B cell (primary cell): ENCODE measurements around the gene ANKRD34A. TPM values are rescaled to one million over a fixed set of nuclear protein-coding genes. Genes with fewer than 3 reads are reported as not detected.

ENCODE experiments used
- ATAC-seq: fragments of 200-7000 bp; cut with Tn5 transposase; one replicate; pipeline ENCODE4 v1.10.0; 2021; ENCODE audit warnings: low read depth, mild to moderate bottlenecking, moderate number of reproducible peaks, moderate library complexity
- CTCF ChIA-PET: fragments of 350-600 bp; sonication (Branson Sonifier 250); formaldehyde crosslinking; loops from one replicate; lab custom pipeline; 2021; ENCODE audit warnings: antibody characterized with exemption, inconsistent platforms; lab: Charles Lee
- POLR2A ChIA-PET: fragments of 350-600 bp; sonication (Branson Sonifier 250); formaldehyde crosslinking; loops from one replicate; lab custom pipeline; 2021; ENCODE audit warnings: antibody characterized with exemption; lab: Charles Lee
- DNase-seq: peaks from one replicate; pipeline ENCODE4 v3.0.0; 2013
- H2AFZ ChIP-seq: 2 replicates; pipeline ENCODE4 v1.6.1; 2012; ENCODE audit warnings: mild to moderate bottlenecking, low read depth, low read length; ENCODE audit not compliant: insufficient read depth, poor library complexity, severe bottlenecking
- H3K27ac ChIP-seq, 2 donors: 1 replicate in 1 of 2; 2 replicates in 1 of 2; pipeline ENCODE4 v1.5.1; 2012 to 2013; ENCODE audit warnings: low read length in 2 of 2, mild to moderate bottlenecking in 2 of 2, moderate library complexity in 1 of 2
- H3K27me3 ChIP-seq, 4 experiments: fragments of 200-600 bp in 1 of 4; sonication (generic) in 1 of 4; replicated peaks in 1 of 4; 1 replicate in 2 of 4; 2 replicates in 2 of 4; pipeline versions ENCODE4 v1.6.1 to v1.7.0; 2013 to 2016; ENCODE audit warnings: low read length in 3 of 4, mild to moderate bottlenecking in 2 of 4, mixed read lengths in 1 of 4, moderate library complexity in 1 of 4; ENCODE audit not compliant: insufficient read depth in 4 of 4, control insufficient read depth in 3 of 4; ENCODE audit errors: control extremely low read depth in 1 of 4
- H3K36me3 ChIP-seq, 2 experiments: replicated peaks in 1 of 2; 1 replicate in 1 of 2; 2 replicates in 1 of 2; pipeline versions ENCODE4 v1.6.1 to v1.7.1; 2013; ENCODE audit warnings: low read length in 1 of 2; ENCODE audit not compliant: insufficient read depth in 2 of 2, control insufficient read depth in 1 of 2; ENCODE audit errors: control extremely low read depth in 1 of 2, extremely low read depth in 1 of 2
- H3K4me1 ChIP-seq, 2 donors: fragments of 200-600 bp in 1 of 2; sonication (generic) in 1 of 2; 1 replicate in 1 of 2; 2 replicates in 1 of 2; pipeline versions ENCODE4 v1.5.1 to v1.6.1; 2013 to 2017; ENCODE audit warnings: low read length in 2 of 2; ENCODE audit not compliant: control insufficient read depth in 2 of 2, insufficient read depth in 2 of 2
- H3K4me2 ChIP-seq: replicated peaks from 2 replicates; pipeline ENCODE3; 2012; ENCODE audit warnings: mild to moderate bottlenecking, low read depth, low read length; ENCODE audit not compliant: poor library complexity, severe bottlenecking
- H3K4me3 ChIP-seq, 5 experiments: fragments of 200-600 bp in 1 of 5; sonication (generic) in 1 of 5; 1 replicate in 3 of 5; 2 replicates in 2 of 5; pipeline versions ENCODE4 v1.5.1 to v1.7.0; 2011 to 2016; ENCODE audit warnings: low read length in 4 of 5, mild to moderate bottlenecking in 4 of 5, low read depth in 2 of 5, control low read depth in 1 of 5, moderate library complexity in 1 of 5; ENCODE audit not compliant: insufficient read depth in 1 of 5; ENCODE audit errors: control extremely low read depth in 1 of 5, extremely low read depth in 1 of 5
- H3K79me2 ChIP-seq: fragments of 200-600 bp; sonication (generic); one replicate; pipeline ENCODE4 v1.6.0; 2016; ENCODE audit warnings: low read length; ENCODE audit not compliant: control insufficient read depth, insufficient read depth
- H3K9ac ChIP-seq: fragments of 200-600 bp; sonication (generic); 2 replicates; pipeline ENCODE4 v1.6.1; 2017; ENCODE audit warnings: mild to moderate bottlenecking, low read length, moderate library complexity
- H3K9me3 ChIP-seq, 3 donors: one replicate each; pipeline versions ENCODE4 v1.6.1 to v1.7.1; 2013; ENCODE audit warnings: low read length in 2 of 3; ENCODE audit not compliant: control insufficient read depth in 2 of 3, insufficient read depth in 1 of 3; ENCODE audit errors: control extremely low read depth in 1 of 3
- H4K20me1 ChIP-seq: 2 replicates; pipeline ENCODE4 v1.6.0; 2012; ENCODE audit warnings: mild to moderate bottlenecking, low read length; ENCODE audit not compliant: insufficient read depth, control insufficient read depth, poor library complexity, severe bottlenecking
- H3K27ac Mint-ChIP-seq: one replicate; pipeline ENCODE4 v1.8.0; 2021; ENCODE audit warnings: mixed read lengths
- H3K27me3 Mint-ChIP-seq: one replicate; pipeline ENCODE4 v1.8.0; 2021; ENCODE audit warnings: mixed read lengths
- H3K4me1 Mint-ChIP-seq: one replicate; pipeline ENCODE4 v1.8.0; 2021; ENCODE audit warnings: mixed read lengths
- H3K4me3 Mint-ChIP-seq: one replicate; pipeline ENCODE4 v1.8.0; 2021; ENCODE audit warnings: mixed read lengths
- H3K9me3 Mint-ChIP-seq: one replicate; pipeline ENCODE4 v1.8.0; 2022; ENCODE audit warnings: mixed read lengths; ENCODE audit not compliant: insufficient read depth
- EZH2 ChIP-seq: IDR thresholded peaks from 2 replicates; pipeline ENCODE4 v1.6.1; 2012; ENCODE audit warnings: borderline replicate concordance, low read depth, mild to moderate bottlenecking, moderate library complexity, low read length; ENCODE audit not compliant: insufficient read depth, poor library complexity, severe bottlenecking
- WGBS: methylation state at CpG from one replicate; pipeline ENCODE4 v1.1.5; 2013; ENCODE audit warnings: missing lambda C conversion rate; ENCODE audit not compliant: insufficient coverage; 5-methylcytosine and 5-hydroxymethylcytosine counted together
- intact Hi-C: fragments of 100-400 bp; cut with micrococcal nuclease; formaldehyde crosslinking; loops from one replicate; pipeline ENCODE4 v1.10.0; 2022
- polyA plus RNA-seq: library from polyadenylated mRNA; depleted of rRNA; stranded (reverse); fragments of >200 nt; gene quantifications from 2 replicates; pipeline ENCODE4 v1.2.3, GENCODE V29; 2012
- total RNA-seq, 2 donors: library from RNA; stranded (reverse); fragments of 120-200 nt in 1 of 2; gene quantifications; 1 replicate in 1 of 2; 2 replicates in 1 of 2; pipeline versions ENCODE4 v1.2.3 to v1.2.4, GENCODE V29; 2013 to 2022
- TF ChIP-seq, protein P1 (sequence below): fragments of 200-600 bp; IDR thresholded peaks from one replicate; pipeline ENCODE4 v1.8.0; 2022; ENCODE audit warnings: antibody characterized with exemption, mild to moderate bottlenecking

ANKRD34A gene
- total and polyA plus RNA-seq, 2 donors (not counting 1 experiment from before 2014, with no cell fraction given): 0.86 to 1.8 TPM

DNA sequence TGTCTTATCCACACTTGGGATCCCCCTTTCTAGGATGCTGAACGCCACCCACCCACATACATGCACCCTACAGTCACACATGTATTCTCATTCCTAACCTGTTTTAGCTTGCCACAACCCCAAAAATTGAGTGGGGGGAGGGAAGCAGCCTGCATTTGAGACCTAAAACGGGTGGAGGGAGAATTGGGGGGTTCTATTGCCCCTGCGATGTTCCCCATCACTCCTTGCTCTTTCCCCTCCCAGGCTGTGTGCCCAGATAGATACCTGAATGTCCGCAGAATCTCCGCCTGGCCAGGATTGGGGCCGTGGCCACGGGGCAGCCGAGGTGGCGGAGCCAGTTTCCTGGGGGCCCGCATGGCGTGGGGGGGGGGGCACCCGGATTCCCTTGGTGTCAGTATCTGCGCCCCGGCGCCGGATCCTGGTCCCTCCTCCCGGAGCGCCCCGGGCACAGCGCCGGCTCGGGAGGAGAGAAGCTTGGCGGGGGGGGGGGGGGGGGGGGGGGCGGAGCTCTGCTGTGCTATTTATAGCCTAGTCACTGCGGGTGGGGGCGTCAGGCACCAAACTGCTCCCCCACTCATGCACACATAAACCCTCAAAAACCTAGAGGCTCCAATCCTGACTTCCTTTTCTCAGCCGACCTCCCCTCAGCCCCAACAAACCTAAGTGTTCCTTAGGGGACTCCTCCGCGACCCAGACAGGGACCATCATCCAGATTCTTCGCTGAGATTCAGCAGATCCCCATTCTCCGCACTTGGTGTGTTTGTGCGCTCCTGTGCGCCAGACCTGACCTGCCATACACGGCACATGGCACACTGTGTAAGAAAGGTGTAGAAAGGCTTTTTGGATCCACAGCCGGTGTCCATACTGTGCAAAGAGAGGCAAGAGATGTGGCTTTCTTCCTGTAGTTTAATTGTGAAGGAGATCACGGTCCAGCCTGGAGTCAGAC is 1.9 kb downstream of the ANKRD34A start:
- intact Hi-C loops: no loop called here
- H3K9me3 ChIP-seq: peaks cover 0 to 5% (median 4%) of the 10 kb centered on the region in 3 donors
- peaks cover 45 to 66% of the 10 kb centered on the region in 2 donors for H3K4me1 ChIP-seq

More for the DNA sequence above, 1.9 kb downstream of the ANKRD34A start:
- Histone ChIP-seq H3K36me3 (peaks cover 0 to under 1% of the 10 kb centered on the region in 2 experiments), H3K4me2 (peak overlapping the region; percentile 89), H4K20me1 (no peaks in the 10 kb centered on the region), H2AFZ (peak overlapping the region; percentile 89), H3K27ac (no peak overlapping the region), H3K79me2 (peaks cover 55% of the 10 kb centered on the region), H3K27me3 (no peaks in the 10 kb centered on the region), H3K4me3 (peak overlapping the region; percentile 61 to 86 (median 72)), H3K9ac (peak overlapping the region; percentile 77)
- POLR2A ChIA-PET: interaction anchor here (0.6 to 3.5 kb wide), 8 partner anchors 17 to 1579 kb away, joined by 3 to 43 read pairs (median 4); partner anchors contain the start of genes BCL9, PEX11B, PIAS3 and RBM8A
- WGBS: 5% methylated on average over 15 of the region's 36 CpGs
- CTCF ChIA-PET: interaction anchor here (1.1 to 5.6 kb wide), 6 partner anchors 9 to 117 kb away, joined by 3 to 82 read pairs (median 7); partner anchors contain the start of genes ITGA10 and NUDT17
- ATAC-seq (no peak), DNase-seq (peak; percentile 57)
- H3K4me3 Mint-ChIP-seq: peak overlapping the region; percentile 99
- H3K27me3 Mint-ChIP-seq: no peaks in the 10 kb centered on the region
- peaks cover 70% of the 10 kb centered on the region for H3K4me1 Mint-ChIP-seq
- TF ChIP-seq, protein P1, sequence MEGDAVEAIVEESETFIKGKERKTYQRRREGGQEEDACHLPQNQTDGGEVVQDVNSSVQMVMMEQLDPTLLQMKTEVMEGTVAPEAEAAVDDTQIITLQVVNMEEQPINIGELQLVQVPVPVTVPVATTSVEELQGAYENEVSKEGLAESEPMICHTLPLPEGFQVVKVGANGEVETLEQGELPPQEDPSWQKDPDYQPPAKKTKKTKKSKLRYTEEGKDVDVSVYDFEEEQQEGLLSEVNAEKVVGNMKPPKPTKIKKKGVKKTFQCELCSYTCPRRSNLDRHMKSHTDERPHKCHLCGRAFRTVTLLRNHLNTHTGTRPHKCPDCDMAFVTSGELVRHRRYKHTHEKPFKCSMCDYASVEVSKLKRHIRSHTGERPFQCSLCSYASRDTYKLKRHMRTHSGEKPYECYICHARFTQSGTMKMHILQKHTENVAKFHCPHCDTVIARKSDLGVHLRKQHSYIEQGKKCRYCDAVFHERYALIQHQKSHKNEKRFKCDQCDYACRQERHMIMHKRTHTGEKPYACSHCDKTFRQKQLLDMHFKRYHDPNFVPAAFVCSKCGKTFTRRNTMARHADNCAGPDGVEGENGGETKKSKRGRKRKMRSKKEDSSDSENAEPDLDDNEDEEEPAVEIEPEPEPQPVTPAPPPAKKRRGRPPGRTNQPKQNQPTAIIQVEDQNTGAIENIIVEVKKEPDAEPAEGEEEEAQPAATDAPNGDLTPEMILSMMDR: no peak
- TF ChIP-seq EZH2: no peak
- no peaks in the 10 kb centered on the region for H3K9me3 Mint-ChIP-seq
- peak overlapping the region; percentile 97 for H3K27ac Mint-ChIP-seq
